Hematopoietic multipotent progenitor cell treated with erythropoietin and hydrocortisone succinate and interleukin-3 and kit ligand, for 8 days (in vitro differentiated cells): ENCODE measurements around the gene VMP1.
"Not testable (repeated sequence)": the region's sequence is repeated elsewhere in the genome, so short reads cannot be mapped to it uniquely, and the experiment has no call there.

Source experiments
- DNase-seq: peaks from one replicate; pipeline ENCODE4 v3.0.0-alpha.2; 2015

VMP1 gene

GRCh38 chr17:59873414-59873813 is 166.0 kb downstream of the VMP1 start:
- DNase-seq = not testable (repeated sequence)

GRCh38 chr17:59874376-59874775 is 166.9 kb downstream of the VMP1 start:
- no peak for DNase-seq

GRCh38 chr17:59876107-59876506 is 168.7 kb downstream of the VMP1 start:
- DNase-seq = no peak

- no peak for DNase-seq
These were observed 170.5 kb downstream of the VMP1 start for GRCh38 chr17:59877965-59878364.

GRCh38 chr17:59878624-59879023 is 171.2 kb downstream of the VMP1 start:
- no peak for DNase-seq

- no peak for DNase-seq
These were observed 177.4 kb downstream of the VMP1 start for GRCh38 chr17:59884861-59885260.

- DNase-seq = no peak
These were observed 180.8 kb downstream of the VMP1 start for GRCh38 chr17:59888145-59888750.

- peak; percentile 20 for DNase-seq
These were observed 183.3 kb downstream of the VMP1 start for GRCh38 chr17:59890720-59891119.
